PC-9 (cell line): ENCODE results near the gene PTK6. TPM values are rescaled to one million over a fixed set of nuclear protein-coding genes. Genes with fewer than 3 reads are reported as not detected.
A peak's percentile ranks its signal among the peaks of the same experiment; 100 is the strongest.

Source experiments
- BruUV-seq: library from RNA; stranded (reverse); fragments of 400-500 nt; replicated peaks from 2 replicates; lab custom pipeline; 2021; lab: Mats Ljungman, UMichigan
- CTCF ChIA-PET: fragments of 300-600 bp; sonication (Branson Sonifier 250); formaldehyde crosslinking; loops from one replicate; lab custom pipeline; 2022; ENCODE audit warnings: antibody characterized with exemption; lab: Charles Lee
- POLR2A ChIA-PET: fragments of 300-600 bp; sonication (Branson Sonifier 250); formaldehyde crosslinking; loops from one replicate; lab custom pipeline; 2022; ENCODE audit warnings: antibody characterized with exemption; ENCODE audit not compliant: unreplicated experiment; lab: Charles Lee
- DNase-seq, 2 experiments: peaks; one replicate each; pipeline versions ENCODE4 v3.0.0 to v3.0.0-alpha.2; 2015 to 2022; ENCODE audit warnings: mixed read lengths in 1 of 2
- H2AFZ ChIP-seq: fragments of 200-600 bp; sonication (generic); 2 replicates; pipeline ENCODE4 v1.8.1; 2017; ENCODE audit warnings: antibody characterized with exemption
- H3F3A ChIP-seq: fragments of 200-600 bp; sonication (generic); 2 replicates; pipeline ENCODE4 v1.8.1; 2017; ENCODE audit warnings: antibody characterized with exemption, mild to moderate bottlenecking, low read depth; ENCODE audit not compliant: insufficient read depth
- H3K27ac ChIP-seq: fragments of 200-600 bp; sonication (generic); 2 replicates; pipeline ENCODE4 v1.6.1; 2016; ENCODE audit warnings: mixed run types
- H3K27me3 ChIP-seq: fragments of 200-600 bp; sonication (generic); 2 replicates; pipeline ENCODE4 v1.6.1; 2016; ENCODE audit warnings: low read depth, mixed run types; ENCODE audit not compliant: insufficient read depth
- H3K36me3 ChIP-seq: fragments of 200-600 bp; sonication (generic); 2 replicates; pipeline ENCODE4 v1.6.1; 2016; ENCODE audit warnings: low read depth, mixed run types
- H3K4me1 ChIP-seq: fragments of 200-600 bp; sonication (generic); replicated peaks from 2 replicates; pipeline ENCODE4 v1.6.1; 2016; ENCODE audit warnings: mixed run types; ENCODE audit not compliant: insufficient read depth
- H3K4me2 ChIP-seq: fragments of 200-600 bp; sonication (generic); 2 replicates; pipeline ENCODE4 v1.6.1; 2017; ENCODE audit warnings: mixed run types
- H3K4me3 ChIP-seq: fragments of 200-600 bp; sonication (generic); 2 replicates; pipeline ENCODE4 v1.6.1; 2016; ENCODE audit warnings: mixed run types
- H3K79me2 ChIP-seq: fragments of 200-600 bp; sonication (generic); 2 replicates; pipeline ENCODE4 v1.6.1; 2017; ENCODE audit warnings: low read depth, mixed run types
- H3K9me2 ChIP-seq: fragments of 200-600 bp; sonication (generic); 2 replicates; pipeline ENCODE4 v1.8.1; 2017; ENCODE audit warnings: mild to moderate bottlenecking; ENCODE audit not compliant: insufficient read depth
- H3K9me3 ChIP-seq: fragments of 200-600 bp; sonication (generic); 2 replicates; pipeline ENCODE4 v1.8.1; 2016; ENCODE audit warnings: low read depth; ENCODE audit not compliant: insufficient read depth
- H4K20me1 ChIP-seq: fragments of 200-600 bp; sonication (generic); 2 replicates; pipeline ENCODE4 v1.8.1; 2017; ENCODE audit not compliant: insufficient read depth
- CTCF ChIP-seq: fragments of 200-600 bp; sonication (generic); conservative IDR thresholded peaks from 2 replicates; pipeline ENCODE4 v1.6.1; 2017; ENCODE audit warnings: mixed run types, antibody characterized with exemption, mild to moderate bottlenecking, moderate library complexity
- EZH2 ChIP-seq: fragments of 200-600 bp; sonication (generic); IDR thresholded peaks from 2 replicates; pipeline ENCODE4 v1.8.0; 2017; ENCODE audit warnings: antibody characterized with exemption, low read depth
- intact Hi-C: fragments of 100-400 bp; cut with micrococcal nuclease; formaldehyde crosslinking; loops from one replicate; pipeline ENCODE4 v1.10.0; 2022; ENCODE audit not compliant: unreplicated experiment
- total RNA-seq: library from RNA; stranded (reverse); gene quantifications from 2 replicates; pipeline ENCODE4 v1.2.3, GENCODE V29; 2021

The PTK6 gene
- total RNA-seq, 1 experiment from 2014 or later = 12.9 TPM

GRCh38 chr20:63536241-63536977 lies 767 bp downstream of the PTK6 start:
- no peaks in the 10 kb centered on the region for H3K9me2 ChIP-seq
- peak overlapping the region; percentile 66 for H3K4me3 ChIP-seq
- peak; percentile 63 to 69 for DNase-seq
- peak overlapping the region; percentile 97 for H3K4me2 ChIP-seq
- peaks cover 31% of the 10 kb centered on the region; the same call in 1 of the 2 replicates for H3F3A ChIP-seq
- TF ChIP-seq CTCF = no peak
- no peak for TF ChIP-seq EZH2
- no peaks in the 10 kb centered on the region for H4K20me1 ChIP-seq
- ChIA-PET CTCF (interaction anchor here (2.6 to 3.0 kb wide), 2 partner anchors 105 to 444 kb away, joined by 15 to 43 read pairs; partner anchors contain the start of genes PRPF6 and SAMD10), POLR2A (interaction anchor here (0.5 to 0.6 kb wide), 5 partner anchors 20 to 1170 kb away, joined by 3 to 4 read pairs (median 3); no protein-coding TSS in a partner anchor)
- 0 out of 2 replicates have a peak overlapping the region, but pooled peaks have one; percentile 55 for H3K27ac ChIP-seq
- no peaks in the 10 kb centered on the region for H3K9me3 ChIP-seq
- peaks cover 49% of the 10 kb centered on the region for H3K4me1 ChIP-seq
- peak overlapping the region; percentile 79 for H2AFZ ChIP-seq
- no peaks in the 10 kb centered on the region for H3K36me3 ChIP-seq
- H3K27me3 ChIP-seq = no peaks in the 10 kb centered on the region
- no TSS peak for BruUV-seq
- intact Hi-C loops = loop anchor here (2.0 to 5.0 kb wide), 3 partner anchors 94 to 521 kb away; no protein-coding TSS in a partner anchor
- peaks cover 6% of the 10 kb centered on the region; the same call in 1 of the 2 replicates for H3K79me2 ChIP-seq

- Histone ChIP-seq H3K27ac (peak overlapping the region; percentile 32; the same call in 1 of the 2 replicates), H3K4me2 (peak overlapping the region; percentile 59), H3F3A (peaks cover 31% of the 10 kb centered on the region; the same call in 1 of the 2 replicates), H3K4me1 (peaks cover 43% of the 10 kb centered on the region), H3K36me3 (no peaks in the 10 kb centered on the region), H3K9me3 (no peaks in the 10 kb centered on the region), H2AFZ (no peak overlapping the region), H4K20me1 (no peaks in the 10 kb centered on the region), H3K4me3 (no peak overlapping the region), H3K9me2 (no peaks in the 10 kb centered on the region), H3K79me2 (peaks cover 6% of the 10 kb centered on the region; the same call in 1 of the 2 replicates), H3K27me3 (no peaks in the 10 kb centered on the region)
- intact Hi-C loops = loop anchor here (5.0 kb wide), 1 partner anchor 522 kb away; no protein-coding TSS in a partner anchor
- DNase-seq = peak in 1 of 2 experiments; percentile 33
- no TSS peak for BruUV-seq
- ChIA-PET CTCF (no interaction called here), POLR2A (interaction anchor here (0.6 kb wide), 3 partner anchors 12 to 97 kb away, joined by 3 to 11 read pairs (median 3); no protein-coding TSS in a partner anchor)
- TF ChIP-seq CTCF (no peak), EZH2 (no peak)
Measured at GRCh38 chr20:63534831-63535651, 2.1 kb downstream of the PTK6 start.

GRCh38 chr20:63534427-63534830 lies 2.7 kb downstream of the PTK6 start:
- H3F3A ChIP-seq = peaks cover 31% of the 10 kb centered on the region; the same call in 1 of the 2 replicates
- peak overlapping the region; percentile 59 for H3K4me2 ChIP-seq
- DNase-seq = no peak
- ChIA-PET POLR2A (interaction anchor here (0.6 to 0.8 kb wide), 5 partner anchors 9 to 307 kb away, joined by 3 to 23 read pairs (median 4); no protein-coding TSS in a partner anchor), CTCF (no interaction called here)
- intact Hi-C loops = no loop called here
- no peaks in the 10 kb centered on the region for H4K20me1 ChIP-seq
- TF ChIP-seq CTCF (no peak), EZH2 (no peak)
- BruUV-seq = no TSS peak
- H3K9me2 ChIP-seq = no peaks in the 10 kb centered on the region
- no peaks in the 10 kb centered on the region for H3K9me3 ChIP-seq
- H3K4me1 ChIP-seq = peaks cover 37% of the 10 kb centered on the region
- no peaks in the 10 kb centered on the region for H3K27me3 ChIP-seq
- no peak overlapping the region for H3K4me3 ChIP-seq
- peak overlapping the region; percentile 32; the same call in 1 of the 2 replicates for H3K27ac ChIP-seq
- H3K36me3 ChIP-seq = no peaks in the 10 kb centered on the region
- H3K79me2 ChIP-seq = peaks cover 6% of the 10 kb centered on the region; the same call in 1 of the 2 replicates
- H2AFZ ChIP-seq = no peak overlapping the region
